Skeletal muscle satellite cell (primary cell): Measurements from ENCODE around the gene OR2Z1.
"Not testable (repeated sequence)": the region's sequence is repeated elsewhere in the genome, so short reads cannot be mapped to it uniquely, and the experiment has no call there.

ENCODE experiments used
- H3K27me3 ChIP-seq: 2 replicates; pipeline ENCODE4 v1.7.0; 2013; ENCODE audit warnings: low read length; ENCODE audit not compliant: control insufficient read depth, insufficient read depth
- H3K36me3 ChIP-seq: 2 replicates; pipeline ENCODE4 v1.7.0; 2013; ENCODE audit warnings: mild to moderate bottlenecking, control low read depth, low read length; ENCODE audit not compliant: insufficient read depth
- H3K4me1 ChIP-seq: 2 replicates; pipeline ENCODE4 v1.7.0; 2013; ENCODE audit warnings: low read length; ENCODE audit not compliant: control insufficient read depth, insufficient read depth
- H3K4me2 ChIP-seq: 2 replicates; pipeline ENCODE4 v1.7.0; 2013; ENCODE audit warnings: mild to moderate bottlenecking, low read length
- H3K4me3 ChIP-seq: 2 replicates; pipeline ENCODE4 v1.7.0; 2013; ENCODE audit warnings: low read length
- H3K9ac ChIP-seq: 2 replicates; pipeline ENCODE4 v1.7.0; 2013; ENCODE audit warnings: mild to moderate bottlenecking, low read depth, low read length, moderate library complexity
- H3K9me3 ChIP-seq: replicated peaks from 2 replicates; pipeline ENCODE4 v1.7.0; 2013; ENCODE audit warnings: mild to moderate bottlenecking, control low read depth, low read length

OR2Z1 gene

DNA sequence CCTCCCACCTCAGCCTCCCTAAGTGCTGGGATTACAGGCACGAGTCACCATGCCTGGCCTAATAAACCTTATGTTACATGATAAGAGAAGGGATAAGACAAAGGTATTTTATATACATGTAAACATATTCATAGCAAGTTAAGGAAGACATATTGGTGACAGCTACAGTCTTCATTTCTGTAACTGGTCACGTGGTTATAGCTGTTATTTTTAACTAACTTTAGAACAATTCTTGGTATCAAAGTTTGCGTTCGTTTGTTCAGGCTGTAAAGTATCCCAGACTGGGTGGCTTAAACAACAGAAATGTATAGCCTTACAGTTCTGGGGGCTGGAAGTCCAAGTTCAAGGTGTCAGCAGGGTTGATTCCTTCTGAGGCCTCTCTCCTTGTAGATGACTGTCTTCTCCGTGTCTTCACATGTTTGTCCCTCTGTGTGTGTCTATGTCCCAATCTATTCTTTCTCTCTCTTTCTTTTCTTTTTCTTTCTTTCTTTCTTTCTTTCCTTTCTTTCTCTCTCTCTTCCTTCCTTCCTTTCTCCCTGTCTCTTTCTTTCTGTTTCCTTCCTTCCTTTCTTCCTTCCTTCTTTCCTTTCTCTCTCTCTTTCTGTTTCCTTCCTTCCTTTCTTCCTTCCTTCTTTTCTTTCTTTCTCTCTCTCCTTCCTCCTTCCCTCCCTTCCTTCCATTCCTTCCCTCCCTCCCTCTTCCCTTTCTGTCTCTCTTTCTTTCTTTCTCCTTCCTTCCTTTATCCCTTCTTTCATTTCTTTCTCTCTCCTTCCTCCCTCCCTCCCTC lies 30.5 kb upstream of the OR2Z1 start:
- Histone ChIP-seq H3K9ac (no peak overlapping the region), H3K9me3 (no peaks in the 10 kb centered on the region), H3K27me3 (no peaks in the 10 kb centered on the region), H3K4me3 (no peak overlapping the region), H3K4me2 (no peak overlapping the region), H3K4me1 (no peaks in the 10 kb centered on the region), H3K36me3 (no peaks in the 10 kb centered on the region)

DNA sequence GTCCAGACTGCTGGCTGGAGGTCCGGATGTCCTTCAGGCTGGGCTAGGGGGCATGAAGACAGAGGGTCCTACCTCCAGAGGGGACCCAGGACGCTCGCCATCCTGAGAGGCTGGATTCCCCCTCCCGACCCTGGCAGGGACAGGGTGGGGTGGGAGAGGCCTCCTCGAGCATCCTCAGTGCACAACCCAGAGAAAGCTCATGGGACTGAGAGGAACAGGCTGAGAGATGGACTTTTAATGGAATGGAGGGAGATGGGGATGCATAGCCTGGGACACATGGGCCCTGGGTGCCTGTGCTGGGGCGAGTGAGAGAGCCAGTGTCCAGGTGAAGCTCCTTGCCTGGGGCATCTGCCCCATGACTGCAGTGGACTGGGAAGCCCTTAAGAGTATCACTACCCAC lies 25.9 kb upstream of the OR2Z1 start:
- Histone ChIP-seq H3K4me3 (no peak overlapping the region), H3K9me3 (no peaks in the 10 kb centered on the region), H3K4me2 (no peak overlapping the region), H3K27me3 (no peaks in the 10 kb centered on the region), H3K36me3 (no peaks in the 10 kb centered on the region), H3K4me1 (no peaks in the 10 kb centered on the region), H3K9ac (no peak overlapping the region)

DNA sequence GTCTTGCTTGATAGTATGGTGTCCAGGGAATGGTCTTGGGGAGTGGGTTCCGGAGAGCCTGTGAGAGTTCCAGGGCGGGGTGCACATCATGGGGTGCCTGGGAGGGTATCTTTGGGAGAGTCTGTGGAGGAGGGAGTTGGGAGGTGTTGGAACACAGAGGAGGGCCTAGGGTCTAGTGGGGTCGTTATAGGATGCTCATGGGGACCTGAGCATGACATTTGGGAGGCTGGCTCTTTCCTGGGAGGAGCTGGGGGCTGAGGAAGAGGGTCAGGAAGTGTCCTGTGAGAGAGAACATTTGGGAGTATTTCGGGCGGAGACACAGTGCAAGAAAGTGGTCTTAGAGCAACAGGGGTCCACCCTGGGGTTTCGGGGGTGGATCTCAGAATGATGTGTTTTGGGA lies 25.5 kb upstream of the OR2Z1 start:
- no peaks in the 10 kb centered on the region for H3K27me3 ChIP-seq
- no peaks in the 10 kb centered on the region for H3K36me3 ChIP-seq
- no peaks in the 10 kb centered on the region for H3K9me3 ChIP-seq
- H3K4me2 ChIP-seq, result no peak overlapping the region
- no peaks in the 10 kb centered on the region for H3K4me1 ChIP-seq
- H3K9ac ChIP-seq, result no peak overlapping the region
- H3K4me3 ChIP-seq, result no peak overlapping the region

DNA sequence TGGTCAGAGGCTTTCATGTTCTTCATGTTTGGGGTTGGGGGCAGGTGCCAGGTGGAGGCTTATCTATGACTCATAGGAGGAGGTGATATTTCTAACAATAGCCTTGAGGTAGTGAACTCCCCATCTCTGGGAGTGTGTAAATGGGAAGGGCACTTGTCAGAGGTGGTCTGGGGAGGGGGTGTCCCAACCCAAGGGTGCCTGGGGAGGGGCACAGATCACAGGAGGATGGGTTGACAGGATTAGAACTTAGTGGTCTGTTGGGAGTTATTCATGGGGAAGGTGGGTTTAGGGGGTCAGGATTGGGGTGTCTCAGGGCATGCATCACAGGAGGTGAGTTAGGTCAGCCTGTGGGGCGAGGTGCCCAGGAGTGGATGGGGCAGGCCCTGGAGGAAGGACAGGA lies 24.4 kb upstream of the OR2Z1 start:
- Histone ChIP-seq H3K4me1 (no peaks in the 10 kb centered on the region), H3K4me2 (no peak overlapping the region), H3K27me3 (no peaks in the 10 kb centered on the region)

GRCh38 chr19:8697671-8698432 lies 23.6 kb upstream of the OR2Z1 start:
- Histone ChIP-seq H3K27me3 (no peaks in the 10 kb centered on the region), H3K9ac (no peak overlapping the region), H3K36me3 (no peaks in the 10 kb centered on the region), H3K4me3 (no peak overlapping the region), H3K9me3 (no peaks in the 10 kb centered on the region), H3K4me1 (no peaks in the 10 kb centered on the region), H3K4me2 (no peak overlapping the region)

More for the DNA sequence above, 24.4 kb upstream of the OR2Z1 start:
- no peak overlapping the region for H3K4me3 ChIP-seq
- no peak overlapping the region for H3K9ac ChIP-seq
- no peaks in the 10 kb centered on the region for H3K9me3 ChIP-seq
- no peaks in the 10 kb centered on the region for H3K36me3 ChIP-seq

GRCh38 chr19:8698433-8699063 lies 22.9 kb upstream of the OR2Z1 start, which contains the start of gene ACTL9:
Gene ACTL9 (minus strand): TSS chr19:8698795. CDS start chr19:8698701, 94 bp downstream.
- H3K9me3 ChIP-seq, result no peaks in the 10 kb centered on the region

GRCh38 chr19:8699908-8700307 lies 21.5 kb upstream of the OR2Z1 start:
- no peaks in the 10 kb centered on the region for H3K27me3 ChIP-seq
- no peak overlapping the region for H3K9ac ChIP-seq
- H3K4me3 ChIP-seq, result no peak overlapping the region
- no peaks in the 10 kb centered on the region for H3K36me3 ChIP-seq
- H3K4me2 ChIP-seq, result no peak overlapping the region
- no peaks in the 10 kb centered on the region for H3K4me1 ChIP-seq
- no peaks in the 10 kb centered on the region for H3K9me3 ChIP-seq

More at GRCh38 chr19:8698433-8699063, 22.9 kb upstream of the OR2Z1 start, which contains the start of gene ACTL9:
- Histone ChIP-seq H3K4me1 (no peaks in the 10 kb centered on the region), H3K9ac (no peak within 1 kb of the TSS), H3K4me2 (no peak within 1 kb of the TSS), H3K27me3 (no peaks in the 10 kb centered on the region), H3K4me3 (no peak within 1 kb of the TSS), H3K36me3 (no peaks in the 10 kb centered on the region)

- H3K27me3 ChIP-seq, result no peaks in the 10 kb centered on the region
- no peak overlapping the region for H3K9ac ChIP-seq
- no peaks in the 10 kb centered on the region for H3K4me1 ChIP-seq
- no peak overlapping the region for H3K4me3 ChIP-seq
- no peak overlapping the region for H3K4me2 ChIP-seq
- H3K36me3 ChIP-seq, result no peaks in the 10 kb centered on the region
- no peaks in the 10 kb centered on the region for H3K9me3 ChIP-seq
Observed at GRCh38 chr19:8700956-8701355, 20.5 kb upstream of the OR2Z1 start.

DNA sequence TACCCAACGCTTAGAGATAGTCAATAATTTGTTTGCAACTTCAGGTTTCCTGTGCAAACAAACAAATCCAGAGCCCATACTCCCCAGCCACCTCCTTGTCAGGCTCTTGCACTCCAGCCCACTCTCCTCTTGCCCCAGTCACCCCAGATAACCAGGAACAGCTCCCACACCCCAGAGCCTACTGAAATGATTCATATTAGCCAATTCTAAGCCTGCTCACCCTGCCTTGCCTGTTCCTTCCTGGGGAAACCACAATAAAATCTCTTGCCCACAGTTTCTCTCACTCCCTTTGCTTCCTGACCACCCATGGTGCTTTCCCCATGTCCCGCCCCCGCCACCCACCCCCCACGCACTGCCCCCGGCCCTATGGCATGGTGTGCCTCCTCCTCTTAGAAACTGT lies 19.1 kb upstream of the OR2Z1 start:
- H3K4me1 ChIP-seq, result no peaks in the 10 kb centered on the region
- no peaks in the 10 kb centered on the region for H3K9me3 ChIP-seq
- H3K36me3 ChIP-seq, result no peaks in the 10 kb centered on the region
- H3K4me3 ChIP-seq, result no peak overlapping the region
- no peak overlapping the region for H3K9ac ChIP-seq
- H3K27me3 ChIP-seq, result no peaks in the 10 kb centered on the region
- H3K4me2 ChIP-seq, result no peak overlapping the region

GRCh38 chr19:8703223-8703622 lies 18.2 kb upstream of the OR2Z1 start:
- H3K36me3 ChIP-seq, result no peaks in the 10 kb centered on the region
- no peak overlapping the region for H3K9ac ChIP-seq
- no peaks in the 10 kb centered on the region for H3K27me3 ChIP-seq
- no peaks in the 10 kb centered on the region for H3K4me1 ChIP-seq
- no peak overlapping the region for H3K4me3 ChIP-seq
- no peak overlapping the region for H3K4me2 ChIP-seq
- no peaks in the 10 kb centered on the region for H3K9me3 ChIP-seq

- H3K9me3 ChIP-seq, H3K4me3 ChIP-seq, H3K36me3 ChIP-seq, H3K27me3 ChIP-seq, H3K4me2 ChIP-seq, H3K9ac ChIP-seq, H3K4me1 ChIP-seq: not testable (repeated sequence)
Observed at GRCh38 chr19:8705304-8705703, 16.1 kb upstream of the OR2Z1 start.
